Activated naive CD4-positive, alpha-beta T cell treated with anti-CD3 and anti-CD28 coated beads, Interleukin-2, amount 50 U/mL, for 72 hours (primary cell): ENCODE measurements around the gene LTBP3. TPM values are rescaled to one million over a fixed set of nuclear protein-coding genes. Genes with fewer than 3 reads are reported as not detected.
A peak's percentile ranks its signal among the peaks of the same experiment; 100 is the strongest.
"Not testable (repeated sequence)": the region's sequence is repeated elsewhere in the genome, so short reads cannot be mapped to it uniquely, and the experiment has no call there.

Experiments used
- ATAC-seq, 2 donors: fragments of 150-1000 bp; cut with Tn5 transposase; 2 replicates each; pipeline ENCODE4 v1.10.0; 2021; ENCODE audit warnings: mild to moderate bottlenecking in 2 of 2, moderate library complexity in 2 of 2
- DNase-seq, 2 donors: peaks; one replicate each; pipeline ENCODE4 v3.0.0; 2021 to 2022; ENCODE audit warnings: low spot score in 2 of 2
- H3K27ac Mint-ChIP-seq, 2 donors: one replicate each; pipeline ENCODE4 v1.8.0; 2022; ENCODE audit warnings: mild to moderate bottlenecking in 2 of 2, mixed read lengths in 2 of 2
- H3K36me3 Mint-ChIP-seq, 2 donors: one replicate each; pipeline ENCODE4 v1.8.0; 2022; ENCODE audit warnings: mixed read lengths in 2 of 2
- H3K9me3 Mint-ChIP-seq, 2 donors: one replicate each; pipeline ENCODE4 v1.8.0; 2022; ENCODE audit warnings: mixed read lengths in 2 of 2
- total RNA-seq, 2 donors: library from RNA; stranded (reverse); gene quantifications; one replicate each; pipeline ENCODE4 v1.2.3, GENCODE V29; 2022

The LTBP3 gene
- total RNA-seq, 2 donors from 2014 or later, result 66.6 to 90.4 TPM

- not testable (repeated sequence) for DNase-seq, H3K36me3 Mint-ChIP-seq, H3K9me3 Mint-ChIP-seq
- H3K27ac Mint-ChIP-seq, result peak overlapping the region; percentile 89 to 97
- ATAC-seq, result peak in 1 of 2 donors; percentile 13
Measured at GRCh38 chr11:65564879-65565559, 6.9 kb upstream of the LTBP3 start.

GRCh38 chr11:65563601-65564000, 5.4 kb upstream of the LTBP3 start:
- Mint-ChIP-seq H3K27ac (peak overlapping the region in 1 of 2 donors; percentile 16), H3K9me3 (no peaks in the 10 kb centered on the region), H3K36me3 (no peaks in the 10 kb centered on the region)
- no peak for DNase-seq
- ATAC-seq, result no peak

GRCh38 chr11:65562788-65563187, 4.6 kb upstream of the LTBP3 start:
- Mint-ChIP-seq H3K9me3 (no peaks in the 10 kb centered on the region), H3K27ac (peak overlapping the region in 1 of 2 donors; percentile 16), H3K36me3 (no peaks in the 10 kb centered on the region)
- ATAC-seq, result no peak
- DNase-seq, result no peak

- no peaks in the 10 kb centered on the region for H3K9me3 Mint-ChIP-seq
- ATAC-seq (no peak), DNase-seq (no peak)
- no peak overlapping the region for H3K27ac Mint-ChIP-seq
- H3K36me3 Mint-ChIP-seq, result no peaks in the 10 kb centered on the region
Measured at GRCh38 chr11:65562020-65562419, 3.9 kb upstream of the LTBP3 start.

GRCh38 chr11:65560555-65561418, 2.6 kb upstream of the LTBP3 start:
- ATAC-seq (no peak), DNase-seq (no peak)
- H3K36me3 Mint-ChIP-seq, result no peaks in the 10 kb centered on the region
- no peaks in the 10 kb centered on the region for H3K9me3 Mint-ChIP-seq
- peak overlapping the region in 1 of 2 donors; percentile 38 for H3K27ac Mint-ChIP-seq

- peak overlapping the region in 1 of 2 donors; percentile 38 for H3K27ac Mint-ChIP-seq
- ATAC-seq (peak; percentile 8 to 11), DNase-seq (no peak)
- H3K36me3 Mint-ChIP-seq, result no peaks in the 10 kb centered on the region
- H3K9me3 Mint-ChIP-seq, result no peaks in the 10 kb centered on the region
Measured at GRCh38 chr11:65559951-65560537, 1.9 kb upstream of the LTBP3 start.

- H3K9me3 Mint-ChIP-seq, result no peaks in the 10 kb centered on the region
- peak; percentile 62 to 80 for ATAC-seq
- DNase-seq, result no peak
- no peaks in the 10 kb centered on the region for H3K36me3 Mint-ChIP-seq
- H3K27ac Mint-ChIP-seq, result no peak overlapping the region
Measured at GRCh38 chr11:65559535-65559934, 1.4 kb upstream of the LTBP3 start.

GRCh38 chr11:65558930-65559509, 861 bp upstream of the LTBP3 start:
- no peaks in the 10 kb centered on the region for H3K9me3 Mint-ChIP-seq
- no peaks in the 10 kb centered on the region for H3K36me3 Mint-ChIP-seq
- no peak overlapping the region for H3K27ac Mint-ChIP-seq
- DNase-seq (no peak), ATAC-seq (no peak)

- H3K9me3 Mint-ChIP-seq, result no peaks in the 10 kb centered on the region
- ATAC-seq, result no peak
- H3K27ac Mint-ChIP-seq, result peak overlapping the region; percentile 82 to 95
- H3K36me3 Mint-ChIP-seq, result no peaks in the 10 kb centered on the region
- peak in 1 of 2 donors; percentile 44 for DNase-seq
Measured at GRCh38 chr11:65557280-65558001, 718 bp downstream of the LTBP3 start.

- peaks cover 0 to 3% of the 10 kb centered on the region in 2 donors for H3K36me3 Mint-ChIP-seq
- DNase-seq, result no peak
- no peaks in the 10 kb centered on the region for H3K9me3 Mint-ChIP-seq
- ATAC-seq, result no peak
- H3K27ac Mint-ChIP-seq, result peak overlapping the region; percentile 82 to 95
Measured at GRCh38 chr11:65556470-65557279, 1.5 kb downstream of the LTBP3 start.

GRCh38 chr11:65555693-65556231, 2.4 kb downstream of the LTBP3 start:
- Mint-ChIP-seq H3K27ac (peak overlapping the region; percentile 81 to 82), H3K9me3 (no peaks in the 10 kb centered on the region), H3K36me3 (peaks cover 0 to 12% of the 10 kb centered on the region in 2 donors)
- DNase-seq, result peak in 1 of 2 donors; percentile 77
- ATAC-seq, result peak in 1 of 2 donors; percentile 55

GRCh38 chr11:65554842-65555430, 3.2 kb downstream of the LTBP3 start:
- H3K36me3 Mint-ChIP-seq, result peaks cover 0 to 16% of the 10 kb centered on the region in 2 donors

GRCh38 chr11:65554057-65554818, 3.9 kb downstream of the LTBP3 start:
- no peak for ATAC-seq
- Mint-ChIP-seq H3K9me3 (no peaks in the 10 kb centered on the region), H3K36me3 (peaks cover 0 to 22% of the 10 kb centered on the region in 2 donors), H3K27ac (peak overlapping the region; percentile 11 to 82)
- peak in 1 of 2 donors; percentile 52 for DNase-seq

More at GRCh38 chr11:65554842-65555430, 3.2 kb downstream of the LTBP3 start:
- H3K27ac Mint-ChIP-seq, result peak overlapping the region; percentile 82 to 94
- H3K9me3 Mint-ChIP-seq, result no peaks in the 10 kb centered on the region
- ATAC-seq (no peak), DNase-seq (no peak)

GRCh38 chr11:65553301-65554001, 4.7 kb downstream of the LTBP3 start:
- peak; percentile 28 to 70 for ATAC-seq
- Mint-ChIP-seq H3K27ac (no peak overlapping the region), H3K36me3 (peaks cover 0 to 22% of the 10 kb centered on the region in 2 donors), H3K9me3 (no peaks in the 10 kb centered on the region)
- peak; percentile 61 to 77 for DNase-seq
